ENCODE data around the gene LDLRAP1.

DNA sequence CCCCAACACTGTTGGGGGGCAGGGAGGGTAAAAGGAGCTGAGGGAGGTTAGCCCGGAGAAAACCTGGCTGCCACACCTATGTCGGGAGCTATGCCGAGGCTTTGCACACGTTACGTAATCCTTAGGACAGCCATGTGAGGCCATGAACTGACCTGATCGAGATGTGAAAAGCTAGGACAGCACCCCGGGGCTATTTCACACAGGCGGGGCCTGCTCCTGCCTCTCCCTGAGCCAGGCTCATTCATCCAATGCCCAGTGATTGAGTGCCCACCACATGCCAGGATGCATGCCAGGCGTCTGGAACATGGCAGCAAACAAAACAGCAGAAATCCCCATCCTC, 30.2 kb downstream of the LDLRAP1 start:
- TF ChIP-seq, protein P1, sequence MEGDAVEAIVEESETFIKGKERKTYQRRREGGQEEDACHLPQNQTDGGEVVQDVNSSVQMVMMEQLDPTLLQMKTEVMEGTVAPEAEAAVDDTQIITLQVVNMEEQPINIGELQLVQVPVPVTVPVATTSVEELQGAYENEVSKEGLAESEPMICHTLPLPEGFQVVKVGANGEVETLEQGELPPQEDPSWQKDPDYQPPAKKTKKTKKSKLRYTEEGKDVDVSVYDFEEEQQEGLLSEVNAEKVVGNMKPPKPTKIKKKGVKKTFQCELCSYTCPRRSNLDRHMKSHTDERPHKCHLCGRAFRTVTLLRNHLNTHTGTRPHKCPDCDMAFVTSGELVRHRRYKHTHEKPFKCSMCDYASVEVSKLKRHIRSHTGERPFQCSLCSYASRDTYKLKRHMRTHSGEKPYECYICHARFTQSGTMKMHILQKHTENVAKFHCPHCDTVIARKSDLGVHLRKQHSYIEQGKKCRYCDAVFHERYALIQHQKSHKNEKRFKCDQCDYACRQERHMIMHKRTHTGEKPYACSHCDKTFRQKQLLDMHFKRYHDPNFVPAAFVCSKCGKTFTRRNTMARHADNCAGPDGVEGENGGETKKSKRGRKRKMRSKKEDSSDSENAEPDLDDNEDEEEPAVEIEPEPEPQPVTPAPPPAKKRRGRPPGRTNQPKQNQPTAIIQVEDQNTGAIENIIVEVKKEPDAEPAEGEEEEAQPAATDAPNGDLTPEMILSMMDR (IDR thresholded peaks at IDR 0.05; ENCODE audit: poor library complexity, severe bottlenecking): no peak
- TF ChIP-seq SMC3 (conservative IDR thresholded peaks at IDR 0.05; ENCODE audit: poor library complexity): no peak
- no peak for TF ChIP-seq EZH2 (IDR thresholded peaks at IDR 0.05; ENCODE audit: borderline replicate concordance, insufficient read depth, low read length, poor library complexity, severe bottlenecking)
- TF ChIP-seq EP300 (conservative IDR thresholded peaks at IDR 0.05; ENCODE audit: poor library complexity, severe bottlenecking): no peak
- no peak for TF ChIP-seq REST (IDR thresholded peaks at IDR 0.05; ENCODE audit: borderline replicate concordance)
